Stomach (tissue), 9 donors: ENCODE data around the gene SNX18. TPM values are rescaled to one million over a fixed set of nuclear protein-coding genes. Genes with fewer than 3 reads are reported as not detected.
A peak's percentile ranks its signal among the peaks of the same experiment; 100 is the strongest.

ENCODE experiments used
- DNase-seq, 2 donors: peaks; one replicate each; pipeline versions ENCODE4 v3.0.0 to v3.0.0-alpha.2; 2013 to 2019
- H3K27ac ChIP-seq, 5 donors: fragments of 200-600 bp in 4 of 5; sonication (generic) in 4 of 5; one replicate each; pipeline ENCODE4 v1.5.1; 2013 to 2019; ENCODE audit warnings: mild to moderate bottlenecking in 1 of 5, moderate library complexity in 1 of 5
- H3K27me3 ChIP-seq, 3 donors: fragments of 200-600 bp; sonication (generic); one replicate each; pipeline ENCODE4 v1.5.1; 2017 to 2019; ENCODE audit warnings: mixed run types in 1 of 3
- H3K36me3 ChIP-seq, 4 donors: fragments of 200-600 bp; sonication (generic); 1 replicate in 3 of 4; 2 replicates in 1 of 4; pipeline ENCODE4 v1.5.1; 2016 to 2019
- H3K4me1 ChIP-seq, 4 donors: fragments of 200-600 bp; sonication (generic); one replicate each; pipeline ENCODE4 v1.5.1; 2016 to 2019
- H3K4me3 ChIP-seq, 4 donors: fragments of 200-600 bp; sonication (generic) in 3 of 4; one replicate each; pipeline ENCODE4 v1.5.1; 2016 to 2019; ENCODE audit warnings: mild to moderate bottlenecking in 1 of 4
- H3K9me3 ChIP-seq, 4 donors: fragments of 200-600 bp; sonication (generic); one replicate each; pipeline ENCODE4 v1.5.1; 2016 to 2019
- EP300 ChIP-seq: sonication (generic); formaldehyde crosslinking; IDR thresholded peaks from one replicate; pipeline ENCODE4 v1.6.1; 2017; ENCODE audit warnings: antibody characterized with exemption
- POLR2A ChIP-seq, 4 donors: fragments of 450-650 bp; IDR thresholded peaks; one replicate each; pipeline ENCODE4 v1.6.1; 2016; ENCODE audit warnings: antibody characterized with exemption in 4 of 4, control low read depth in 2 of 4, mild to moderate bottlenecking in 1 of 4, moderate library complexity in 1 of 4
- POLR2AphosphoS5 ChIP-seq, 3 donors: sonication (generic); formaldehyde crosslinking; IDR thresholded peaks; one replicate each; pipeline ENCODE4 v1.6.1; 2016; ENCODE audit warnings: antibody characterized with exemption in 3 of 3
- WGBS, 5 donors: extraction: QIAGEN DNeasy Blood & Tissue Kit in 3 of 5; methylation state at CpG; one replicate each; pipeline versions ENCODE4 v1.1.5 to v1.1.7; 2013 to 2018; 5-methylcytosine and 5-hydroxymethylcytosine counted together
- intact Hi-C: fragments of 100-400 bp; cut with DNase I; formaldehyde crosslinking; loops from one replicate; pipeline ENCODE4 v1.15.1; 2023; ENCODE audit warnings: low total_unique reads
- polyA plus RNA-seq, 3 donors: library from polyadenylated mRNA; stranded (reverse); fragments of 200-250 nt; gene quantifications; one replicate each; pipeline ENCODE4 v1.2.3, GENCODE V29; 2013
- total RNA-seq, 5 donors: library from RNA; depleted of rRNA; stranded (reverse); fragments of >200 nt; gene quantifications; one replicate each; pipeline versions ENCODE4 v1.1.0 to v1.2.3, GENCODE V29; 2014 to 2016
- TF ChIP-seq, protein P1 (sequence below), 7 experiments: fragments of 450-650 bp in 4 of 7; fragments of 200-600 bp in 3 of 7; sonication (generic) in 3 of 7; IDR thresholded peaks; one replicate each; pipeline ENCODE4 v1.5.1; 2016 to 2019; ENCODE audit warnings: antibody characterized with exemption in 7 of 7, control low read depth in 2 of 7, mild to moderate bottlenecking in 1 of 7
- donor health status: healthy with polysubstance abuse.
- donor health status: Bipolar disorder and iron deficiency.
- donor health status: healthy.

SNX18 gene
- total and polyA plus RNA-seq, 8 donors, result 4.4 to 77.9 (median 31.6) TPM

DNA sequence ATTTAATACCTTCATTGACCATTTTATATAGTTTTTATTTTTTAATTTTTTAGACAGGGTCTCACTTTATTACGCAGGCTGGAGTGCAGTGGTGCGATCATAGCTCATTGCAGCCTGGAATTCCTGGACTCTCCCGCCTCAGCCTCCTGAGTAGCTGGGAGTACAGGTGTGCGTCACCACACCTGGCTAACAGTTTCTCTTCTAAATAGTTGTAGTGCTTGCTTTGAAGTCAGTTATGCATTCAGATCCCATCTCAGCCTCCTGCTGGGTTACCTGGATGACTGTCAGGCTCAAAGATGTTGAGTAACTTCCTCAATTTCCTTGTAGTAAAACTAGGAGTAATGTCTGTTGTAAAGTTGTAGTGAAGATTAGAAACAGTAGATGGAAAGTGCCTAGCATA is 21.4 kb downstream of the SNX18 start:
- no peak for TF ChIP-seq EP300
- no peak for TF ChIP-seq POLR2A (IDR thresholded peaks at IDR 0.05)
- Histone ChIP-seq H3K4me1 (peaks cover 30 to 73% (median 53%) of the 10 kb centered on the region in 4 donors), H3K9me3 (no peaks in the 10 kb centered on the region), H3K36me3 (peaks cover 0 to 10% (median 7%) of the 10 kb centered on the region in 4 donors), H3K27me3 (no peaks in the 10 kb centered on the region), H3K4me3 (no peak overlapping the region), H3K27ac (no peak overlapping the region)
- DNase-seq, result no peak
- intact Hi-C loops, result no loop called here
- 94 to 99% (median 96%) methylated on average over 4 of the region's 4 CpGs for WGBS, 5 donors

DNA sequence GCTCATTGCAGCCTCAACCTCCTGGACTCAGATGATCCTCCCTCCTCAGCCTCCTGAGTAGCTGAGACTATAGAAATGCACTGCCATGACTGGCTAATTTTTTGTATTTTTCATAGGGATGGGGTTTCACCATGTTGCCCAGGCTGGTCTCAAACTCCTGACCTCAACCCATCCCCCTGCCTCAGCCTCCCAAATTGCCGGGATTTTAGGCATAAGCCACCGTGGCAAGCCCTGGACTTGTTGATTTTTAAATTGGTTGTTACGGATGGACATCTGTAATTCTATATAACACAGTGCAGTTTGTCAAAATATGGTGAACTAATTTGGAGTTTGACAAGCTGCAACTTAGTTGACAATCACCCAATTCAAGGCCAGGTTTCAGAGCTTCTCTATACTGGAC is 22.7 kb downstream of the SNX18 start:
- peaks cover 17 to 60% (median 40%) of the 10 kb centered on the region in 4 donors for H3K4me1 ChIP-seq
- TF ChIP-seq POLR2AphosphoS5 (IDR thresholded peaks at IDR 0.05), result no peak
- TF ChIP-seq, protein P1, sequence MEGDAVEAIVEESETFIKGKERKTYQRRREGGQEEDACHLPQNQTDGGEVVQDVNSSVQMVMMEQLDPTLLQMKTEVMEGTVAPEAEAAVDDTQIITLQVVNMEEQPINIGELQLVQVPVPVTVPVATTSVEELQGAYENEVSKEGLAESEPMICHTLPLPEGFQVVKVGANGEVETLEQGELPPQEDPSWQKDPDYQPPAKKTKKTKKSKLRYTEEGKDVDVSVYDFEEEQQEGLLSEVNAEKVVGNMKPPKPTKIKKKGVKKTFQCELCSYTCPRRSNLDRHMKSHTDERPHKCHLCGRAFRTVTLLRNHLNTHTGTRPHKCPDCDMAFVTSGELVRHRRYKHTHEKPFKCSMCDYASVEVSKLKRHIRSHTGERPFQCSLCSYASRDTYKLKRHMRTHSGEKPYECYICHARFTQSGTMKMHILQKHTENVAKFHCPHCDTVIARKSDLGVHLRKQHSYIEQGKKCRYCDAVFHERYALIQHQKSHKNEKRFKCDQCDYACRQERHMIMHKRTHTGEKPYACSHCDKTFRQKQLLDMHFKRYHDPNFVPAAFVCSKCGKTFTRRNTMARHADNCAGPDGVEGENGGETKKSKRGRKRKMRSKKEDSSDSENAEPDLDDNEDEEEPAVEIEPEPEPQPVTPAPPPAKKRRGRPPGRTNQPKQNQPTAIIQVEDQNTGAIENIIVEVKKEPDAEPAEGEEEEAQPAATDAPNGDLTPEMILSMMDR (IDR thresholded peaks at IDR 0.05), result no peak
- TF ChIP-seq EP300, result no peak
- TF ChIP-seq POLR2A (IDR thresholded peaks at IDR 0.05), result no peak
- H3K27me3 ChIP-seq, result no peaks in the 10 kb centered on the region
- peaks cover 0 to 12% (median 8%) of the 10 kb centered on the region in 4 donors for H3K36me3 ChIP-seq
- intact Hi-C loops, result no loop called here
- H3K9me3 ChIP-seq, result no peaks in the 10 kb centered on the region
- DNase-seq, result no peak
- H3K4me3 ChIP-seq, result no peak overlapping the region
- WGBS, 5 donors, result 93 to 98% (median 97%) methylated on average over 3 of the region's 3 CpGs
- H3K27ac ChIP-seq, result no peak overlapping the region

GRCh38 chr5:54541823-54542783 is 24.5 kb downstream of the SNX18 start:
- H3K4me3 ChIP-seq, result no peak overlapping the region
- TF ChIP-seq, protein P1 (IDR thresholded peaks at IDR 0.05), result no peak
- TF ChIP-seq EP300 (no peak), POLR2A (IDR thresholded peaks at IDR 0.05) (no peak), POLR2AphosphoS5 (IDR thresholded peaks at IDR 0.05) (no peak)
- H3K27me3 ChIP-seq, result no peaks in the 10 kb centered on the region
- peaks cover 17 to 61% (median 39%) of the 10 kb centered on the region in 4 donors for H3K4me1 ChIP-seq
- H3K9me3 ChIP-seq, result no peaks in the 10 kb centered on the region
- peaks cover 0 to 16% (median 11%) of the 10 kb centered on the region in 4 donors for H3K36me3 ChIP-seq
- DNase-seq, result peak in 1 of 2 donors; percentile 36
- intact Hi-C loops, result no loop called here
- 44 to 76% (median 67%) methylated on average over 12 of the region's 12 CpGs for WGBS, 5 donors
- H3K27ac ChIP-seq, result peak overlapping the region in 1 of 5 donors; percentile 42

- DNase-seq, result no peak
- 76 to 92% (median 84%) methylated on average over 4 of the region's 4 CpGs for WGBS, 5 donors
Measured at GRCh38 chr5:54544044-54544443, 26.5 kb downstream of the SNX18 start.

More at GRCh38 chr5:54544044-54544443, 26.5 kb downstream of the SNX18 start:
- no peaks in the 10 kb centered on the region for H3K9me3 ChIP-seq
- TF ChIP-seq POLR2AphosphoS5 (IDR thresholded peaks at IDR 0.05), result no peak
- TF ChIP-seq POLR2A (IDR thresholded peaks at IDR 0.05), result no peak
- TF ChIP-seq, protein P1 (IDR thresholded peaks at IDR 0.05), result no peak
- TF ChIP-seq EP300, result no peak
- H3K36me3 ChIP-seq, result peaks cover 0 to 25% (median 17%) of the 10 kb centered on the region in 4 donors
- H3K27ac ChIP-seq, result no peak overlapping the region
- H3K4me1 ChIP-seq, result peaks cover 17 to 58% (median 39%) of the 10 kb centered on the region in 4 donors
- intact Hi-C loops, result no loop called here
- no peak overlapping the region for H3K4me3 ChIP-seq
- no peaks in the 10 kb centered on the region for H3K27me3 ChIP-seq
